DND-41 (cell line): ENCODE data around the gene MCOLN1.

Source experiments
- ATAC-seq: fragments of 200-7000 bp; cut with Tn5 transposase; 3 replicates; pipeline ENCODE4 v1.9.1; 2021; ENCODE audit warnings: low read depth; ENCODE audit not compliant: insufficient read depth
- DNase-seq: peaks from one replicate; pipeline ENCODE4 v3.0.0-alpha.2; 2020
- H2AFZ ChIP-seq: 2 replicates; pipeline ENCODE4 v1.6.0; 2012; ENCODE audit warnings: low read depth, low read length
- H3K27ac ChIP-seq: 2 replicates; pipeline ENCODE4 v1.5.1; 2012; ENCODE audit warnings: low read length, inconsistent platforms
- H3K27me3 ChIP-seq: fragments of 200-600 bp; sonication (generic); 2 replicates; pipeline ENCODE4 v1.6.0; 2012; ENCODE audit warnings: low read length, mild to moderate bottlenecking, inconsistent platforms; ENCODE audit not compliant: insufficient read depth, poor library complexity
- H3K36me3 ChIP-seq: 2 replicates; pipeline ENCODE4 v1.5.1; 2012; ENCODE audit warnings: low read length, inconsistent platforms; ENCODE audit not compliant: insufficient read depth
- H3K4me1 ChIP-seq: 2 replicates; pipeline ENCODE4 v1.5.1; 2012; ENCODE audit warnings: mild to moderate bottlenecking, low read length; ENCODE audit not compliant: insufficient read depth
- H3K4me2 ChIP-seq: 2 replicates; pipeline ENCODE4 v1.6.0; 2012; ENCODE audit warnings: mild to moderate bottlenecking, moderate library complexity, low read length, inconsistent platforms; ENCODE audit not compliant: insufficient read depth
- H3K4me3 ChIP-seq, 2 experiments: fragments of 200-600 bp in 1 of 2; shearing (Covaris generic) in 1 of 2; 2 replicates each; pipeline ENCODE4 v1.5.1; 2012 to 2016; ENCODE audit warnings: inconsistent platforms in 2 of 2, low read length in 2 of 2, mild to moderate bottlenecking in 2 of 2, low read depth in 1 of 2, moderate library complexity in 1 of 2
- H3K79me2 ChIP-seq: 2 replicates; pipeline ENCODE4 v1.6.0; 2012; ENCODE audit warnings: low read length, inconsistent platforms; ENCODE audit not compliant: insufficient read depth
- H3K9ac ChIP-seq: 2 replicates; pipeline ENCODE4 v1.6.0; 2012; ENCODE audit warnings: low read depth, mild to moderate bottlenecking, inconsistent platforms, low read length, moderate library complexity
- H3K9me3 ChIP-seq: 2 replicates; pipeline ENCODE4 v1.5.1; 2012; ENCODE audit warnings: low read length, moderate library complexity, mild to moderate bottlenecking, inconsistent platforms; ENCODE audit not compliant: insufficient read depth, severe bottlenecking
- H4K20me1 ChIP-seq: 2 replicates; pipeline ENCODE4 v1.6.0; 2012; ENCODE audit warnings: low read length; ENCODE audit not compliant: insufficient read depth
- CTCF ChIP-seq: IDR thresholded peaks from 2 replicates; pipeline ENCODE4 v1.5.1; 2012; ENCODE audit warnings: borderline replicate concordance, low read length, moderate library complexity, mild to moderate bottlenecking; ENCODE audit not compliant: poor library complexity, severe bottlenecking; ENCODE audit errors: extremely low read depth
- EZH2 ChIP-seq: IDR thresholded peaks from 3 replicates; pipeline ENCODE4 v1.6.1; 2012; ENCODE audit warnings: borderline replicate concordance, low read depth, mild to moderate bottlenecking, moderate library complexity, low read length, inconsistent platforms; ENCODE audit not compliant: severe bottlenecking

The MCOLN1 gene

GRCh38 chr19:7522072-7522922 lies at the start of gene MCOLN1:
MCOLN1 (plus strand) TSS chr19:7522624; CDS start chr19:7522751, 127 bp downstream.
- H3K36me3 ChIP-seq = peaks cover 25% of the 10 kb centered on the region; the same call in 1 of the 2 replicates
- peak within 1 kb of the TSS; percentile 79 for H2AFZ ChIP-seq
- ATAC-seq = peak; percentile 88
- peak; percentile 99 for DNase-seq
- H3K79me2 ChIP-seq = peaks cover 19% of the 10 kb centered on the region
- TF ChIP-seq EZH2 = no peak
- no peak for TF ChIP-seq CTCF
- no peaks in the 10 kb centered on the region for H3K9me3 ChIP-seq
- peak within 1 kb of the TSS; percentile 53 to 77 for H3K4me3 ChIP-seq
- peak within 1 kb of the TSS; percentile 64 for H3K9ac ChIP-seq
- H3K4me2 ChIP-seq = peak within 1 kb of the TSS; percentile 84
- peak within 1 kb of the TSS; percentile 76 for H3K27ac ChIP-seq
- H3K27me3 ChIP-seq = no peaks in the 10 kb centered on the region
- no peaks in the 10 kb centered on the region; the same call in 1 of the 2 replicates for H4K20me1 ChIP-seq
- H3K4me1 ChIP-seq = peaks cover 28% of the 10 kb centered on the region

- Histone ChIP-seq H3K9ac (no peak overlapping the region), H2AFZ (no peak overlapping the region), H3K9me3 (no peaks in the 10 kb centered on the region), H3K79me2 (no peaks in the 10 kb centered on the region), H4K20me1 (0 out of 2 replicates have a peak, but pooled peaks cover 3% of the 10 kb centered on the region), H3K4me3 (no peak overlapping the region), H3K27ac (no peak overlapping the region), H3K36me3 (peaks cover 18% of the 10 kb centered on the region), H3K4me2 (no peak overlapping the region), H3K4me1 (no peaks in the 10 kb centered on the region), H3K27me3 (no peaks in the 10 kb centered on the region)
- no peak for DNase-seq
- no peak for ATAC-seq
- no peak for TF ChIP-seq EZH2
- TF ChIP-seq CTCF = no peak
These were observed 46.8 kb upstream of the MCOLN1 start for GRCh38 chr19:7475665-7476064.

GRCh38 chr19:7476241-7476640 lies 46.2 kb upstream of the MCOLN1 start:
- H3K36me3 ChIP-seq = peaks cover 12% of the 10 kb centered on the region
- H3K9me3 ChIP-seq = no peaks in the 10 kb centered on the region
- H3K79me2 ChIP-seq = no peaks in the 10 kb centered on the region
- DNase-seq = no peak
- no peak overlapping the region for H2AFZ ChIP-seq
- H3K4me2 ChIP-seq = no peak overlapping the region
- H3K9ac ChIP-seq = no peak overlapping the region
- no peak overlapping the region for H3K27ac ChIP-seq
- no peaks in the 10 kb centered on the region for H3K27me3 ChIP-seq
- no peak for ATAC-seq
- H3K4me1 ChIP-seq = no peaks in the 10 kb centered on the region
- H4K20me1 ChIP-seq = 0 out of 2 replicates have a peak, but pooled peaks cover 3% of the 10 kb centered on the region
- TF ChIP-seq CTCF (no peak), EZH2 (no peak)
- H3K4me3 ChIP-seq = no peak overlapping the region
